BJ (cell line): Measurements from ENCODE around the gene TSC22D2. TPM values are rescaled to one million over a fixed set of nuclear protein-coding genes. Genes with fewer than 3 reads are reported as not detected.

Experiments used
- CTCF ChIA-PET: fragments of 350-600 bp; formaldehyde crosslinking; extraction: SDS; loops from one replicate; lab custom pipeline; 2021; ENCODE audit warnings: antibody characterized with exemption, inconsistent platforms; lab: Yijun Ruan, JAX
- POLR2A ChIA-PET: fragments of 300-600 bp; sonication (Branson Sonifier 250); formaldehyde crosslinking; extraction: SDS; loops from one replicate; lab custom pipeline; 2021; ENCODE audit warnings: antibody characterized with exemption; lab: Charles Lee
- DNase-seq: peaks from one replicate; pipeline ENCODE4 v3.0.0-alpha.2; 2011; ENCODE audit warnings: low read depth
- H3K27me3 ChIP-seq: 2 replicates; pipeline ENCODE4 v1.6.0; 2011; ENCODE audit warnings: low read length; ENCODE audit not compliant: control insufficient read depth, insufficient read depth
- H3K36me3 ChIP-seq: 2 replicates; pipeline ENCODE4 v1.5.1; 2011; ENCODE audit warnings: low read length; ENCODE audit not compliant: control insufficient read depth, insufficient read depth
- H3K4me3 ChIP-seq: 2 replicates; pipeline ENCODE4 v1.5.1; 2011; ENCODE audit warnings: low read depth, mild to moderate bottlenecking, control low read depth, low read length
- CTCF ChIP-seq: IDR thresholded peaks from 2 replicates; pipeline ENCODE4 v1.5.1; 2011; ENCODE audit warnings: low read depth, mild to moderate bottlenecking, control low read depth, inconsistent platforms, low read length, moderate library complexity; ENCODE audit not compliant: insufficient read depth
- polyA plus RNA-seq: library from polyadenylated mRNA; depleted of rRNA; stranded (reverse); fragments of >200 nt; gene quantifications from 2 replicates; pipeline ENCODE4 v1.2.3, GENCODE V29; 2011

TSC22D2 gene
- polyA plus RNA-seq, 1 experiment, result 8.4 TPM

GRCh38 chr3:150407808-150408220 is 284 bp upstream of the TSC22D2 start:
- ChIA-PET POLR2A (interaction anchor here (1.3 kb wide), 1 partner anchor 159 kb away, joined by 7 read pairs; no protein-coding TSS in a partner anchor), CTCF (interaction anchor here (0.8 to 6.0 kb wide), 6 partner anchors 17 to 180 kb away, joined by 3 to 48 read pairs (median 4); no protein-coding TSS in a partner anchor)
- no peak for DNase-seq
- TF ChIP-seq CTCF, result no peak
- peak overlapping the region; percentile 42 for H3K4me3 ChIP-seq
- peaks cover 4% of the 10 kb centered on the region; the same call in 1 of the 2 replicates for H3K36me3 ChIP-seq
- no peaks in the 10 kb centered on the region for H3K27me3 ChIP-seq

- Histone ChIP-seq H3K4me3 (peak overlapping the region; percentile 84), H3K36me3 (peaks cover 4% of the 10 kb centered on the region; the same call in 1 of the 2 replicates), H3K27me3 (no peaks in the 10 kb centered on the region)
- TF ChIP-seq CTCF, result no peak
- ChIA-PET POLR2A (interaction anchor here (0.6 to 1.3 kb wide), 4 partner anchors 112 to 733 kb away, joined by 4 to 16 read pairs (median 6); partner anchors contain the start of gene PFN2), CTCF (interaction anchor here (0.6 to 6.0 kb wide), 16 partner anchors 9 to 182 kb away, joined by 3 to 48 read pairs (median 4); no protein-coding TSS in a partner anchor)
- DNase-seq, result no peak
These were observed 1.0 kb downstream of the TSC22D2 start for GRCh38 chr3:150409125-150409511.

- POLR2A ChIA-PET, result no interaction called here
- Histone ChIP-seq H3K4me3 (peak overlapping the region; percentile 84), H3K36me3 (peaks cover 4% of the 10 kb centered on the region; the same call in 1 of the 2 replicates), H3K27me3 (no peaks in the 10 kb centered on the region)
- CTCF ChIA-PET, result interaction anchor here (0.5 to 6.0 kb wide), 20 partner anchors 8 to 472 kb away, joined by 3 to 48 read pairs (median 4); no protein-coding TSS in a partner anchor
- DNase-seq, result no peak
- TF ChIP-seq CTCF, result peak; percentile 32
These were observed 1.6 kb downstream of the TSC22D2 start for GRCh38 chr3:150409512-150410310.

GRCh38 chr3:150410311-150411105 is 2.4 kb downstream of the TSC22D2 start:
- Histone ChIP-seq H3K36me3 (peaks cover 4% of the 10 kb centered on the region; the same call in 1 of the 2 replicates), H3K27me3 (no peaks in the 10 kb centered on the region), H3K4me3 (peak overlapping the region; percentile 84)
- ChIA-PET POLR2A (no interaction called here), CTCF (interaction anchor here (0.5 to 6.0 kb wide), 15 partner anchors 20 to 473 kb away, joined by 3 to 48 read pairs (median 4); no protein-coding TSS in a partner anchor)
- DNase-seq, result no peak
- TF ChIP-seq CTCF, result no peak
